Suprapubic skin (tissue), 4 donors: ENCODE measurements around the gene DNAAF9.

Experiments
- POLR2A ChIP-seq, 2 donors: fragments of 450-650 bp; IDR thresholded peaks; one replicate each; pipeline ENCODE4 v1.6.1; 2017; ENCODE audit warnings: antibody characterized with exemption in 2 of 2, mild to moderate bottlenecking in 2 of 2, moderate library complexity in 2 of 2
- POLR2AphosphoS5 ChIP-seq, 3 donors: sonication (generic); formaldehyde crosslinking; IDR thresholded peaks; one replicate each; pipeline ENCODE4 v1.6.1; 2017; ENCODE audit warnings: antibody characterized with exemption in 3 of 3

- TF ChIP-seq POLR2A (IDR thresholded peaks at IDR 0.05) (no peak), POLR2AphosphoS5 (IDR thresholded peaks at IDR 0.05) (no peak)
Observed at GRCh38 chr20:3430376-3431069, 23.1 kb upstream of the DNAAF9 start.
